ENCODE results near the gene TBATA. TPM values are rescaled to one million over a fixed set of nuclear protein-coding genes. Genes with fewer than 3 reads are reported as not detected.
A peak's percentile ranks its signal among the peaks of the same experiment; 100 is the strongest.

Gene TBATA
- total and polyA plus RNA-seq, 9 donors: 0.08 to 0.21 (median 0.09) TPM; not detected in 6

GRCh38 chr10:70791386-70792039, 6.3 kb upstream of the TBATA start:
- 33% methylated on average over 2 of the region's 5 CpGs for WGBS (ENCODE audit: insufficient coverage)
- DNase-seq: no peak
- H3K4me3 ChIP-seq (ENCODE audit: low read length): no peak overlapping the region
- H3K36me3 ChIP-seq (ENCODE audit: control insufficient read depth, insufficient read depth, low read length): no peaks in the 10 kb centered on the region
- H3K9me3 ChIP-seq (replicated peaks; ENCODE audit: control insufficient read depth, low read depth, low read length): no peaks in the 10 kb centered on the region
- H3K27me3 ChIP-seq (ENCODE audit: control insufficient read depth, insufficient read depth, low read length): no peaks in the 10 kb centered on the region
- H3K4me1 ChIP-seq (ENCODE audit: control insufficient read depth, insufficient read depth, low read length): no peaks in the 10 kb centered on the region
- no peak overlapping the region for H3K27ac ChIP-seq (ENCODE audit: low read length)

GRCh38 chr10:70786799-70787415, 1.7 kb upstream of the TBATA start:
- H3K9me3 ChIP-seq (replicated peaks; ENCODE audit: control insufficient read depth, low read depth, low read length): no peaks in the 10 kb centered on the region
- no peak for DNase-seq
- H3K36me3 ChIP-seq (ENCODE audit: control insufficient read depth, insufficient read depth, low read length): no peaks in the 10 kb centered on the region
- no peak overlapping the region for H3K27ac ChIP-seq (ENCODE audit: low read length)
- no peak overlapping the region for H3K4me3 ChIP-seq (ENCODE audit: low read length)
- WGBS (ENCODE audit: insufficient coverage): no CpG with 5 or more reads among the region's 5 CpGs
- no peaks in the 10 kb centered on the region for H3K27me3 ChIP-seq (ENCODE audit: control insufficient read depth, insufficient read depth, low read length)
- H3K4me1 ChIP-seq (ENCODE audit: control insufficient read depth, insufficient read depth, low read length): peaks cover 13% of the 10 kb centered on the region

- no peak for DNase-seq
- no peak overlapping the region for H3K4me3 ChIP-seq (ENCODE audit: low read length)
- no peaks in the 10 kb centered on the region for H3K27me3 ChIP-seq (ENCODE audit: control insufficient read depth, insufficient read depth, low read length)
- no peak overlapping the region for H3K27ac ChIP-seq (ENCODE audit: low read length)
- peaks cover 20% of the 10 kb centered on the region for H3K4me1 ChIP-seq (ENCODE audit: control insufficient read depth, insufficient read depth, low read length)
- 40% methylated on average over 1 of the region's 2 CpGs for WGBS (ENCODE audit: insufficient coverage)
- no peaks in the 10 kb centered on the region for H3K36me3 ChIP-seq (ENCODE audit: control insufficient read depth, insufficient read depth, low read length)
- H3K9me3 ChIP-seq (replicated peaks; ENCODE audit: control insufficient read depth, low read depth, low read length): no peaks in the 10 kb centered on the region
Measured at GRCh38 chr10:70784471-70784870, 706 bp downstream of the TBATA start.

GRCh38 chr10:70784016-70784415, 1.2 kb downstream of the TBATA start:
- H3K4me1 ChIP-seq (ENCODE audit: control insufficient read depth, insufficient read depth, low read length): peaks cover 25% of the 10 kb centered on the region
- peak; percentile 45 for DNase-seq
- no peaks in the 10 kb centered on the region for H3K36me3 ChIP-seq (ENCODE audit: control insufficient read depth, insufficient read depth, low read length)
- no CpG with 5 or more reads among the region's 5 CpGs for WGBS (ENCODE audit: insufficient coverage)
- no peak overlapping the region for H3K4me3 ChIP-seq (ENCODE audit: low read length)
- H3K27me3 ChIP-seq (ENCODE audit: control insufficient read depth, insufficient read depth, low read length): no peaks in the 10 kb centered on the region
- H3K9me3 ChIP-seq (replicated peaks; ENCODE audit: control insufficient read depth, low read depth, low read length): no peaks in the 10 kb centered on the region
- no peak overlapping the region for H3K27ac ChIP-seq (ENCODE audit: low read length)

GRCh38 chr10:70782746-70783680, 2.2 kb downstream of the TBATA start:
- DNase-seq: no peak
- H3K27ac ChIP-seq (ENCODE audit: low read length): no peak overlapping the region
- 59% methylated on average over 7 of the region's 11 CpGs for WGBS (ENCODE audit: insufficient coverage)

GRCh38 chr10:70782086-70782745, 3.0 kb downstream of the TBATA start:
- H3K27ac ChIP-seq (ENCODE audit: low read length): no peak overlapping the region
- H3K4me3 ChIP-seq (ENCODE audit: low read length): no peak overlapping the region
- H3K36me3 ChIP-seq (ENCODE audit: control insufficient read depth, insufficient read depth, low read length): no peaks in the 10 kb centered on the region
- peaks cover 33% of the 10 kb centered on the region for H3K4me1 ChIP-seq (ENCODE audit: control insufficient read depth, insufficient read depth, low read length)
- WGBS (ENCODE audit: insufficient coverage): 0% methylated on average over 1 of the region's 4 CpGs
- DNase-seq: peak; percentile 69
- no peaks in the 10 kb centered on the region for H3K27me3 ChIP-seq (ENCODE audit: control insufficient read depth, insufficient read depth, low read length)
- H3K9me3 ChIP-seq (replicated peaks; ENCODE audit: control insufficient read depth, low read depth, low read length): no peaks in the 10 kb centered on the region

More at GRCh38 chr10:70782746-70783680, 2.2 kb downstream of the TBATA start:
- no peaks in the 10 kb centered on the region for H3K9me3 ChIP-seq (replicated peaks; ENCODE audit: control insufficient read depth, low read depth, low read length)
- H3K4me1 ChIP-seq (ENCODE audit: control insufficient read depth, insufficient read depth, low read length): peaks cover 33% of the 10 kb centered on the region
- H3K36me3 ChIP-seq (ENCODE audit: control insufficient read depth, insufficient read depth, low read length): no peaks in the 10 kb centered on the region
- no peaks in the 10 kb centered on the region for H3K27me3 ChIP-seq (ENCODE audit: control insufficient read depth, insufficient read depth, low read length)
- H3K4me3 ChIP-seq (ENCODE audit: low read length): no peak overlapping the region

- H3K9me3 ChIP-seq (replicated peaks; ENCODE audit: control insufficient read depth, low read depth, low read length): no peaks in the 10 kb centered on the region
- H3K4me3 ChIP-seq (ENCODE audit: low read length): no peak overlapping the region
- no peaks in the 10 kb centered on the region for H3K36me3 ChIP-seq (ENCODE audit: control insufficient read depth, insufficient read depth, low read length)
- H3K27ac ChIP-seq (ENCODE audit: low read length): no peak overlapping the region
- 96% methylated on average over 6 of the region's 8 CpGs for WGBS (ENCODE audit: insufficient coverage)
- H3K4me1 ChIP-seq (ENCODE audit: control insufficient read depth, insufficient read depth, low read length): peaks cover 33% of the 10 kb centered on the region
- H3K27me3 ChIP-seq (ENCODE audit: control insufficient read depth, insufficient read depth, low read length): no peaks in the 10 kb centered on the region
- DNase-seq: no peak
Measured at GRCh38 chr10:70781461-70782051, 3.6 kb downstream of the TBATA start.

GRCh38 chr10:70780772-70781171, 4.4 kb downstream of the TBATA start:
- Histone ChIP-seq H3K27ac (ENCODE audit: low read length) (no peak overlapping the region), H3K4me1 (ENCODE audit: control insufficient read depth, insufficient read depth, low read length) (peaks cover 35% of the 10 kb centered on the region), H3K9me3 (replicated peaks; ENCODE audit: control insufficient read depth, low read depth, low read length) (no peaks in the 10 kb centered on the region), H3K27me3 (ENCODE audit: control insufficient read depth, insufficient read depth, low read length) (no peaks in the 10 kb centered on the region), H3K4me3 (ENCODE audit: low read length) (no peak overlapping the region), H3K36me3 (ENCODE audit: control insufficient read depth, insufficient read depth, low read length) (no peaks in the 10 kb centered on the region)
- no peak for DNase-seq
- 91% methylated on average over 4 of the region's 4 CpGs for WGBS (ENCODE audit: insufficient coverage)

- 89% methylated on average over 9 of the region's 9 CpGs for WGBS (ENCODE audit: insufficient coverage)
- Histone ChIP-seq H3K36me3 (ENCODE audit: control insufficient read depth, insufficient read depth, low read length) (no peaks in the 10 kb centered on the region), H3K4me1 (ENCODE audit: control insufficient read depth, insufficient read depth, low read length) (peaks cover 37% of the 10 kb centered on the region), H3K27ac (ENCODE audit: low read length) (no peak overlapping the region), H3K9me3 (replicated peaks; ENCODE audit: control insufficient read depth, low read depth, low read length) (no peaks in the 10 kb centered on the region), H3K4me3 (ENCODE audit: low read length) (no peak overlapping the region), H3K27me3 (ENCODE audit: control insufficient read depth, insufficient read depth, low read length) (no peaks in the 10 kb centered on the region)
- DNase-seq: no peak
Measured at GRCh38 chr10:70780370-70780760, 4.8 kb downstream of the TBATA start.
